ENCODE measurements around the gene MEAF6.

DNA sequence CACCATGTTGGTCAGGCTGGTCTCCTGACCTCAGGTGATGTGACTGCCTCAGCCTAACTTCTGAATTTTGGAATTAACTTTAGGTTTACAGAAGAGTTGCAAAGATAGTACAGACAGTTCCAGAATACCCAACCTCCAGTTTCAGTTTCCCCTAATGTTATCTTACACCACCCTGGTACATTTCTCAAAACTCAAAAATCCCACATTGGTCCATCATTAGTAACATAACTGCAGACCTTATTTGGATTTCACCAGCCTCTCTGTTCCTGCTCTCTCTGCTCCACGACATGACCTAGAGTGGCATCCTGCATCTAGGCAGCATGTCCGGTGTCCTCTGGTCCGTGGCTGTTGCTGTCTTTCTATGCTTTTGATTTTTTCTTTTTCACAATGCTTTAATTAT, 45.2 kb downstream of the MEAF6 start:
- TF ChIP-seq, protein P1, sequence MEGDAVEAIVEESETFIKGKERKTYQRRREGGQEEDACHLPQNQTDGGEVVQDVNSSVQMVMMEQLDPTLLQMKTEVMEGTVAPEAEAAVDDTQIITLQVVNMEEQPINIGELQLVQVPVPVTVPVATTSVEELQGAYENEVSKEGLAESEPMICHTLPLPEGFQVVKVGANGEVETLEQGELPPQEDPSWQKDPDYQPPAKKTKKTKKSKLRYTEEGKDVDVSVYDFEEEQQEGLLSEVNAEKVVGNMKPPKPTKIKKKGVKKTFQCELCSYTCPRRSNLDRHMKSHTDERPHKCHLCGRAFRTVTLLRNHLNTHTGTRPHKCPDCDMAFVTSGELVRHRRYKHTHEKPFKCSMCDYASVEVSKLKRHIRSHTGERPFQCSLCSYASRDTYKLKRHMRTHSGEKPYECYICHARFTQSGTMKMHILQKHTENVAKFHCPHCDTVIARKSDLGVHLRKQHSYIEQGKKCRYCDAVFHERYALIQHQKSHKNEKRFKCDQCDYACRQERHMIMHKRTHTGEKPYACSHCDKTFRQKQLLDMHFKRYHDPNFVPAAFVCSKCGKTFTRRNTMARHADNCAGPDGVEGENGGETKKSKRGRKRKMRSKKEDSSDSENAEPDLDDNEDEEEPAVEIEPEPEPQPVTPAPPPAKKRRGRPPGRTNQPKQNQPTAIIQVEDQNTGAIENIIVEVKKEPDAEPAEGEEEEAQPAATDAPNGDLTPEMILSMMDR (IDR thresholded peaks at IDR 0.05): no peak
- no peak for TF ChIP-seq POLR2A (IDR thresholded peaks at IDR 0.05)

Measured in vagina (tissue), 2 donors.